IMR-90 (cell line): ENCODE data around the gene CCDC17. TPM values are rescaled to one million over a fixed set of nuclear protein-coding genes. Genes with fewer than 3 reads are reported as not detected.

Experiments
- ATAC-seq: fragments of 200-7000 bp; cut with Tn5 transposase; 2 replicates; pipeline ENCODE4 v1.9.1; 2020; ENCODE audit warnings: low read depth, mild to moderate bottlenecking, moderate library complexity
- BruUV-seq: library from RNA; stranded (reverse); fragments of 400-500 nt; replicated peaks from 2 replicates; lab custom pipeline; 2021; lab: Mats Ljungman, UMichigan
- CTCF ChIA-PET: fragments of 300-600 bp; formaldehyde crosslinking; extraction: SDS; loops from one replicate; lab custom pipeline; 2021; ENCODE audit warnings: antibody characterized with exemption; lab: Yijun Ruan, JAX
- POLR2A ChIA-PET: fragments of 300-600 bp; sonication (Branson Sonifier 250); formaldehyde crosslinking; loops from one replicate; lab custom pipeline; 2022; ENCODE audit warnings: antibody characterized with exemption; ENCODE audit not compliant: unreplicated experiment; lab: Charles Lee
- DNase-seq: peaks from one replicate; pipeline ENCODE4 v3.0.0; 2013
- H2AFZ ChIP-seq: replicated peaks from 2 replicates; pipeline ENCODE3; 2013; ENCODE audit warnings: low read length, mild to moderate bottlenecking; ENCODE audit not compliant: poor library complexity
- H2AK5ac ChIP-seq: 2 replicates; pipeline ENCODE4 v1.6.1; 2013; ENCODE audit warnings: low read depth, low read length, inconsistent platforms
- H2AK9ac ChIP-seq: replicated peaks from 2 replicates; pipeline ENCODE3; 2013; ENCODE audit warnings: mild to moderate bottlenecking, low read depth, low read length, moderate library complexity; ENCODE audit not compliant: poor library complexity
- H2BK120ac ChIP-seq: 2 replicates; pipeline ENCODE4 v1.6.1; 2013; ENCODE audit warnings: low read depth, low read length, inconsistent platforms
- H2BK15ac ChIP-seq: 3 replicates; pipeline ENCODE4 v1.6.1; 2013; ENCODE audit warnings: low read depth, low read length, inconsistent platforms
- H2BK20ac ChIP-seq: 2 replicates; pipeline ENCODE4 v1.6.1; 2013; ENCODE audit warnings: low read depth, mild to moderate bottlenecking, inconsistent platforms, low read length, moderate library complexity
- H2BK5ac ChIP-seq: 2 replicates; pipeline ENCODE4 v1.6.1; 2013; ENCODE audit warnings: mild to moderate bottlenecking, low read depth, low read length, inconsistent platforms; ENCODE audit not compliant: poor library complexity, severe bottlenecking
- H3K14ac ChIP-seq: replicated peaks from 2 replicates; pipeline ENCODE4 v1.6.1; 2013; ENCODE audit warnings: low read depth, low read length, inconsistent platforms
- H3K18ac ChIP-seq: 2 replicates; pipeline ENCODE4 v1.6.1; 2013; ENCODE audit warnings: low read depth, low read length, control low read depth
- H3K23ac ChIP-seq: 2 replicates; pipeline ENCODE4 v1.6.1; 2013; ENCODE audit warnings: low read depth, low read length, inconsistent platforms
- H3K27ac ChIP-seq: 2 replicates; pipeline ENCODE4 v1.5.1; 2013; ENCODE audit warnings: mild to moderate bottlenecking, control low read depth, low read length; ENCODE audit not compliant: insufficient read depth
- H3K27me3 ChIP-seq: 2 replicates; pipeline ENCODE4 v1.6.1; 2013; ENCODE audit warnings: low read length; ENCODE audit not compliant: control insufficient read depth, insufficient read depth
- H3K36me3 ChIP-seq: 2 replicates; pipeline ENCODE4 v1.6.1; 2013; ENCODE audit warnings: low read length, mixed read lengths; ENCODE audit not compliant: control insufficient read depth, insufficient read depth
- H3K4ac ChIP-seq: 2 replicates; pipeline ENCODE4 v1.6.1; 2013; ENCODE audit warnings: low read depth, low read length, inconsistent platforms
- H3K4me1 ChIP-seq: 2 replicates; pipeline ENCODE4 v1.6.1; 2013; ENCODE audit warnings: low read length, mixed read lengths; ENCODE audit not compliant: control insufficient read depth, insufficient read depth
- H3K4me2 ChIP-seq: 2 replicates; pipeline ENCODE4 v1.6.1; 2013; ENCODE audit warnings: low read depth, mild to moderate bottlenecking, control low read depth, low read length, moderate library complexity
- H3K4me3 ChIP-seq: 2 replicates; pipeline ENCODE4 v1.5.1; 2013; ENCODE audit warnings: low read depth, mild to moderate bottlenecking, control low read depth, low read length, moderate library complexity; ENCODE audit not compliant: insufficient read depth
- H3K56ac ChIP-seq: 2 replicates; pipeline ENCODE4 v1.6.1; 2013; ENCODE audit warnings: low read length, inconsistent platforms; ENCODE audit not compliant: insufficient read depth; ENCODE audit errors: extremely low read depth
- H3K79me1 ChIP-seq, 2 experiments: 2 replicates each; pipeline ENCODE4 v1.6.1; 2013; ENCODE audit warnings: low read length in 2 of 2, inconsistent platforms in 1 of 2, low read depth in 1 of 2
- H3K9ac ChIP-seq: 2 replicates; pipeline ENCODE4 v1.6.1; 2013; ENCODE audit warnings: low read depth, low read length, control low read depth
- H3K9me1 ChIP-seq: 2 replicates; pipeline ENCODE4 v1.6.1; 2013; ENCODE audit warnings: low read length, inconsistent platforms; ENCODE audit not compliant: insufficient read depth
- H3K9me3 ChIP-seq: 2 replicates; pipeline ENCODE4 v1.6.1; 2013; ENCODE audit warnings: low read length; ENCODE audit not compliant: control insufficient read depth, insufficient read depth
- H4K20me1 ChIP-seq: 2 replicates; pipeline ENCODE4 v1.6.1; 2013; ENCODE audit warnings: low read length, inconsistent platforms; ENCODE audit not compliant: insufficient read depth
- H4K5ac ChIP-seq: 2 replicates; pipeline ENCODE4 v1.6.1; 2013; ENCODE audit warnings: mild to moderate bottlenecking, low read depth, low read length, control low read depth
- H4K8ac ChIP-seq, 2 experiments: 2 replicates each; pipeline ENCODE4 v1.6.1; 2013; ENCODE audit warnings: low read depth in 2 of 2, low read length in 2 of 2, control low read depth in 1 of 2, inconsistent platforms in 1 of 2
- H4K91ac ChIP-seq: 2 replicates; pipeline ENCODE4 v1.6.1; 2013; ENCODE audit warnings: low read depth, low read length, inconsistent platforms; ENCODE audit not compliant: insufficient read depth
- BHLHE40 ChIP-seq: fragments of 150-350 bp; IDR thresholded peaks from 2 replicates; pipeline ENCODE4 v1.6.1; 2016; ENCODE audit warnings: mild to moderate bottlenecking, low read depth, low read length
- CHD1 ChIP-seq: IDR thresholded peaks from 2 replicates; pipeline ENCODE4 v1.6.1; 2012; ENCODE audit warnings: low read depth, low read length, improper control_type of control experiment
- CTCF ChIP-seq: conservative IDR thresholded peaks from 2 replicates; pipeline ENCODE4 v1.5.1; 2012; ENCODE audit warnings: mild to moderate bottlenecking, low read depth, low read length, improper control_type of control experiment
- FOS ChIP-seq: fragments of 150-350 bp; IDR thresholded peaks from 2 replicates; pipeline ENCODE4 v1.6.1; 2016; ENCODE audit warnings: low read depth, low read length
- MAZ ChIP-seq: IDR thresholded peaks from 2 replicates; pipeline ENCODE4 v1.6.1; 2012; ENCODE audit warnings: low read depth, mild to moderate bottlenecking, low read length, improper control_type of control experiment, moderate library complexity, borderline replicate concordance
- MXI1 ChIP-seq: IDR thresholded peaks from 2 replicates; pipeline ENCODE4 v1.6.1; 2012; ENCODE audit warnings: low read depth, mild to moderate bottlenecking, low read length, moderate library complexity, borderline replicate concordance
- NFE2L2 ChIP-seq: fragments of 150-350 bp; IDR thresholded peaks from 2 replicates; pipeline ENCODE4 v1.6.1; 2016; ENCODE audit warnings: low read depth, mild to moderate bottlenecking, low read length
- RAD21 ChIP-seq: IDR thresholded peaks from 2 replicates; pipeline ENCODE4 v1.6.1; 2012; ENCODE audit warnings: low read length, improper control_type of control experiment
- RFX5 ChIP-seq: IDR thresholded peaks from 2 replicates; pipeline ENCODE4 v1.8.0; 2012; ENCODE audit warnings: low read depth, mild to moderate bottlenecking, low read length, moderate library complexity
- SMC3 ChIP-seq: fragments of 150-350 bp; IDR thresholded peaks from 2 replicates; pipeline ENCODE4 v1.6.1; 2016; ENCODE audit warnings: low read depth, mild to moderate bottlenecking, antibody characterized with exemption, low read length, moderate library complexity
- WGBS, 2 experiments: methylation state at CpG; one replicate each; pipeline versions ENCODE4 v1.1.5 to v1.1.7; 2013; ENCODE audit warnings: missing lambda C conversion rate in 2 of 2; ENCODE audit not compliant: insufficient read length in 1 of 2; ENCODE audit errors: extremely low coverage in 2 of 2; 5-methylcytosine and 5-hydroxymethylcytosine counted together
- dilution Hi-C: fragments of 300-500 bp; cut with HindIII; formaldehyde crosslinking; loops from one replicate; pipeline ENCODE4 v1.14.3; 2018; ENCODE audit warnings: low sequenced_read_pairs; ENCODE audit not compliant: unreplicated experiment
- in situ Hi-C: fragments of 300-500 bp; cut with MboI; formaldehyde crosslinking; loops from 3 replicates; pipeline ENCODE4 v1.14.3; 2019; ENCODE audit warnings: low sequenced_read_pairs, inconsistent platforms, mixed read lengths
- intact Hi-C: fragments of 100-400 bp; cut with micrococcal nuclease; formaldehyde crosslinking; loops from 2 replicates; pipeline ENCODE4 v1.10.0; 2022
- polyA plus RNA-seq, 3 experiments: library from polyadenylated mRNA; depleted of rRNA; stranded (reverse); fragments of >200 nt; gene quantifications; 2 replicates each; pipeline ENCODE4 v1.2.3, GENCODE V29; 2012; ENCODE audit warnings: low replicate concordance in 1 of 3
- total RNA-seq: library from RNA; depleted of rRNA; stranded (reverse); fragments of >200 nt; gene quantifications from 2 replicates; pipeline ENCODE4 v1.2.3, GENCODE V29; 2012
- TF ChIP-seq, protein P1 (sequence below): fragments of 150-350 bp; IDR thresholded peaks from 2 replicates; pipeline ENCODE4 v1.6.1; 2017; ENCODE audit warnings: mild to moderate bottlenecking, antibody characterized with exemption, low read length, low read depth
- TF ChIP-seq, protein P2 (sequence below): fragments of 150-350 bp; IDR thresholded peaks from 2 replicates; pipeline ENCODE4 v1.6.1; 2016; ENCODE audit warnings: low read depth, mild to moderate bottlenecking, low read length, moderate library complexity, borderline replicate concordance

Gene CCDC17
- total and polyA plus RNA-seq, 2 of the 4 experiments (the other 2 are of a cell fraction) = 0.18 to 0.26 TPM

DNA sequence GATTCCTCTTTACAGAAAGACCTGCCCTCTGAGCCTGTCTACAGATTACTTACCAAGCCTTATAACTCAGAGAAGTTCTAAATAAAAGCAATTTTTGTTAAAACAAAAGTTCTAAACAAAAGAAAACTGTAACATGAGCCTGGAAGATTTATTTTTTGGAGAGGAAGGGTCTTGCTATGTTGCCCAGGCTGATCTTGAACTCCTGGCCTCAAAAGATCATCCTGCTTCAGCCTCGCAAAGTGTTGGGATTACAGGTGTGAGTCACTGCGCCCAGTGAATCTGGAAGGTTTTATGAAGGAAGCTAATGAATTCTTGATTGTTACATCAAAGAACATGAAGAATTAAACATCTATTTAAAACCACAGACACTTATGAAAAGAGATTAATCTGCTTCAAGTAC is 35.4 kb upstream of the CCDC17 start:
- Histone ChIP-seq H3K36me3 (peaks cover 37% of the 10 kb centered on the region), H3K9me3 (no peaks in the 10 kb centered on the region), H2AK5ac (no peak overlapping the region), H2BK20ac (no peak overlapping the region), H3K4ac (no peak overlapping the region), H3K4me1 (peaks cover 2% of the 10 kb centered on the region; the same call in 1 of the 2 replicates), H3K27me3 (no peaks in the 10 kb centered on the region), H3K9me1 (no peaks in the 10 kb centered on the region), H3K4me3 (no peak overlapping the region), H3K18ac (no peak overlapping the region), H2AFZ (no peak overlapping the region), H4K20me1 (peaks cover 21% of the 10 kb centered on the region), H3K4me2 (no peak overlapping the region), H3K23ac (no peak overlapping the region), H3K79me1 (peaks cover 32 to 62% of the 10 kb centered on the region in 2 experiments), H4K5ac (no peak overlapping the region), H2BK5ac (no peak overlapping the region), H2BK120ac (no peak overlapping the region), H3K27ac (no peak overlapping the region), H2AK9ac (no peak overlapping the region), H2BK15ac (no peak overlapping the region), H4K91ac (no peak overlapping the region), H3K14ac (no peak overlapping the region), H3K56ac (no peak overlapping the region), H4K8ac (no peak overlapping the region), H3K9ac (no peak overlapping the region)
- POLR2A ChIA-PET = no interaction called here
- no TSS peak for BruUV-seq
- intact Hi-C loops = no loop called here
- WGBS, 2 experiments = no CpG with 5 or more reads among the region's 2 CpGs
- dilution Hi-C loops = no loop called here
- CTCF ChIA-PET = no interaction called here
- no peak for TF ChIP-seq NFE2L2
- TF ChIP-seq RFX5 = no peak
- TF ChIP-seq, protein P1, sequence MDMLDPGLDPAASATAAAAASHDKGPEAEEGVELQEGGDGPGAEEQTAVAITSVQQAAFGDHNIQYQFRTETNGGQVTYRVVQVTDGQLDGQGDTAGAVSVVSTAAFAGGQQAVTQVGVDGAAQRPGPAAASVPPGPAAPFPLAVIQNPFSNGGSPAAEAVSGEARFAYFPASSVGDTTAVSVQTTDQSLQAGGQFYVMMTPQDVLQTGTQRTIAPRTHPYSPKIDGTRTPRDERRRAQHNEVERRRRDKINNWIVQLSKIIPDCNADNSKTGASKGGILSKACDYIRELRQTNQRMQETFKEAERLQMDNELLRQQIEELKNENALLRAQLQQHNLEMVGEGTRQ = no peak
- no peak for TF ChIP-seq CTCF
- TF ChIP-seq FOS = no peak
- TF ChIP-seq CHD1 = no peak
- no peak for TF ChIP-seq MAZ
- no peak for TF ChIP-seq MXI1
- no peak for TF ChIP-seq SMC3
- TF ChIP-seq, protein P2, sequence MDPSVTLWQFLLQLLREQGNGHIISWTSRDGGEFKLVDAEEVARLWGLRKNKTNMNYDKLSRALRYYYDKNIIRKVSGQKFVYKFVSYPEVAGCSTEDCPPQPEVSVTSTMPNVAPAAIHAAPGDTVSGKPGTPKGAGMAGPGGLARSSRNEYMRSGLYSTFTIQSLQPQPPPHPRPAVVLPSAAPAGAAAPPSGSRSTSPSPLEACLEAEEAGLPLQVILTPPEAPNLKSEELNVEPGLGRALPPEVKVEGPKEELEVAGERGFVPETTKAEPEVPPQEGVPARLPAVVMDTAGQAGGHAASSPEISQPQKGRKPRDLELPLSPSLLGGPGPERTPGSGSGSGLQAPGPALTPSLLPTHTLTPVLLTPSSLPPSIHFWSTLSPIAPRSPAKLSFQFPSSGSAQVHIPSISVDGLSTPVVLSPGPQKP = no peak
- TF ChIP-seq BHLHE40 = no peak
- no peak for TF ChIP-seq RAD21
- in situ Hi-C loops = no loop called here
- ATAC-seq (no peak), DNase-seq (no peak)
